HepG2 (cell line): Measurements from ENCODE around the gene EWSR1. TPM values are rescaled to one million over a fixed set of nuclear protein-coding genes. Genes with fewer than 3 reads are reported as not detected.

Experiments used
- ATAC-seq: fragments of 200-7000 bp; cut with Tn5 transposase; 3 replicates; pipeline ENCODE4 v1.9.1; 2020; ENCODE audit warnings: mild to moderate bottlenecking, moderate library complexity
- BruUV-seq: library from RNA; stranded (reverse); fragments of 400-500 nt; replicated peaks from 2 replicates; lab custom pipeline; 2021; lab: Mats Ljungman, UMichigan
- CTCF ChIA-PET: fragments of 300-600 bp; formaldehyde crosslinking; extraction: SDS; loops from one replicate; lab custom pipeline; 2021; ENCODE audit warnings: low total read pairs, inconsistent platforms, low intra/inter-chr PET ratio; lab: Yijun Ruan, JAX
- POLR2A ChIA-PET: fragments of 350-600 bp; sonication (Branson Sonifier 250); formaldehyde crosslinking; loops from one replicate; lab custom pipeline; 2020; ENCODE audit warnings: antibody characterized with exemption, inconsistent platforms; lab: Yijun Ruan, JAX
- DNase-seq: peaks from one replicate; pipeline ENCODE4 v3.0.0-alpha.2; 2015; ENCODE audit warnings: low spot score
- FAIRE-seq: peaks from 3 replicates; lab custom pipeline; 2011; peaks lifted over from hg19 to GRCh38; lab: Jason Lieb, UNC
- H2AFZ ChIP-seq: one replicate; pipeline ENCODE4 v1.6.1; 2011; ENCODE audit warnings: low read length, inconsistent platforms
- H3K27ac ChIP-seq: fragments of 300-600 bp; 3 replicates; pipeline ENCODE4 v1.8.0; 2011; ENCODE audit warnings: mixed run types, mild to moderate bottlenecking, mixed read lengths, low read length, inconsistent platforms; ENCODE audit not compliant: insufficient read depth; ENCODE audit errors: extremely low read length
- H3K27me3 ChIP-seq, 2 experiments: fragments of 200-600 bp in 1 of 2; 2 replicates in 1 of 2; 3 replicates in 1 of 2; pipeline versions ENCODE4 v1.6.0 to v1.8.0; 2011; ENCODE audit warnings: low read length in 2 of 2, mild to moderate bottlenecking in 2 of 2, moderate library complexity in 2 of 2, inconsistent platforms in 1 of 2; ENCODE audit not compliant: insufficient read depth in 2 of 2, control insufficient read depth in 1 of 2
- H3K36me3 ChIP-seq, 2 experiments: fragments of 200-600 bp in 1 of 2; replicated peaks in 1 of 2; 2 replicates in 1 of 2; 3 replicates in 1 of 2; pipeline versions ENCODE4 v1.5.1 to v1.8.0; 2011; ENCODE audit warnings: low read length in 2 of 2, inconsistent platforms in 1 of 2; ENCODE audit not compliant: insufficient read depth in 2 of 2, control insufficient read depth in 1 of 2
- H3K4me1 ChIP-seq: 2 replicates; pipeline ENCODE4 v1.5.1; 2012; ENCODE audit warnings: low read length, inconsistent platforms; ENCODE audit not compliant: insufficient read depth
- H3K4me2 ChIP-seq: 2 replicates; pipeline ENCODE4 v1.6.0; 2011; ENCODE audit warnings: low read depth, low read length, inconsistent platforms
- H3K4me3 ChIP-seq, 3 experiments: fragments of 200-600 bp in 1 of 3; sonication (generic), shearing (Covaris generic) in 1 of 3; replicated peaks in 1 of 3; 2 replicates each; pipeline ENCODE4 v1.5.1; 2011 to 2016; ENCODE audit warnings: low read length in 3 of 3, inconsistent platforms in 2 of 3, low read depth in 2 of 3, mild to moderate bottlenecking in 2 of 3, control low read depth in 1 of 3, mixed read lengths in 1 of 3; ENCODE audit not compliant: insufficient read depth in 1 of 3
- H3K79me2 ChIP-seq: one replicate; pipeline ENCODE4 v1.6.1; 2011; ENCODE audit warnings: low read length, inconsistent platforms; ENCODE audit not compliant: insufficient read depth
- H3K9ac ChIP-seq: 2 replicates; pipeline ENCODE4 v1.6.0; 2011; ENCODE audit warnings: mild to moderate bottlenecking, low read depth, low read length, inconsistent platforms; ENCODE audit not compliant: insufficient read depth
- H3K9me3 ChIP-seq: 2 replicates; pipeline ENCODE4 v1.5.1; 2012; ENCODE audit warnings: mild to moderate bottlenecking, low read length
- H4K20me1 ChIP-seq: 2 replicates; pipeline ENCODE4 v1.6.0; 2011; ENCODE audit warnings: inconsistent platforms, mild to moderate bottlenecking, low read length, moderate library complexity; ENCODE audit not compliant: insufficient read depth
- AFF4 ChIP-seq: sonication (generic); formaldehyde crosslinking; IDR thresholded peaks from 2 replicates; pipeline ENCODE4 v1.4.0; 2020; ENCODE audit warnings: missing genetic modification reagents
- CREB1 ChIP-seq, 2 experiments: fragments of 450-650 bp in 1 of 2; IDR thresholded peaks; 2 replicates each; pipeline ENCODE4 v1.6.1; 2016 to 2017; ENCODE audit warnings: control low read depth in 1 of 2, mild to moderate bottlenecking in 1 of 2, missing compliant biosample characterization in 1 of 2, missing genetic modification characterization in 1 of 2
- HOXD1 ChIP-seq: sonication (generic); formaldehyde crosslinking; IDR thresholded peaks from 2 replicates; pipeline ENCODE4 v1.5.0; 2020; ENCODE audit warnings: missing genetic modification reagents
- ISX ChIP-seq: sonication (generic); formaldehyde crosslinking; conservative IDR thresholded peaks from 2 replicates; pipeline ENCODE4 v1.5.0; 2020; ENCODE audit warnings: missing genetic modification reagents
- TEAD3 ChIP-seq: optimal IDR thresholded peaks from 2 replicates; pipeline ENCODE3; 2016; ENCODE audit warnings: borderline replicate concordance
- YEATS4 ChIP-seq: sonication (generic); formaldehyde crosslinking; IDR thresholded peaks from 2 replicates; pipeline ENCODE4 v1.4.0; 2020; ENCODE audit warnings: missing genetic modification reagents, borderline replicate concordance
- ZNF138 ChIP-seq: sonication (generic); formaldehyde crosslinking; IDR thresholded peaks from 2 replicates; pipeline ENCODE4 v1.5.0; 2020; ENCODE audit warnings: mild to moderate bottlenecking, low read depth, missing genetic modification reagents
- ZNF569 ChIP-seq: sonication (generic); formaldehyde crosslinking; IDR thresholded peaks from 2 replicates; pipeline ENCODE4 v1.5.0; 2020; ENCODE audit warnings: mild to moderate bottlenecking, missing genetic modification reagents, moderate library complexity, borderline replicate concordance
- WGBS: methylation state at CpG from one replicate; pipeline ENCODE4 v1.1.6; 2017; ENCODE audit warnings: low lambda C conversion rate; 5-methylcytosine and 5-hydroxymethylcytosine counted together
- in situ Hi-C: cut with HindIII; loops from 2 replicates; pipeline ENCODE4 v1.10.0; 2017; ENCODE audit warnings: low pct_unique_long_range_greater_than_20kb; ENCODE audit not compliant: extremely low pct_ligation_motif_present
- intact Hi-C: fragments of 100-400 bp; cut with micrococcal nuclease; formaldehyde crosslinking; loops from one replicate; pipeline ENCODE4 v1.10.0; 2022; ENCODE audit not compliant: unreplicated experiment
- polyA plus RNA-seq, 8 experiments: library from polyadenylated mRNA; depleted of rRNA in 3 of 8; stranded (reverse) in 7 of 8; unstranded in 1 of 8; fragments of >200 nt; fragmentation: Illumina TruSeq in 4 of 8; extraction: Trizol in 4 of 8; gene quantifications; 2 replicates each; pipeline versions ENCODE4 v1.2.1 to v1.2.3, GENCODE V29; 2011 to 2016; ENCODE audit warnings: low read depth in 4 of 8, missing spikeins in 1 of 8, mixed read lengths in 1 of 8; ENCODE audit not compliant: insufficient read depth in 1 of 8
- total RNA-seq, 5 experiments: library from RNA; depleted of rRNA; stranded (reverse); fragments of >200 nt; fragmentation: Illumina TruSeq; extraction: Trizol; gene quantifications; 2 replicates each; pipeline ENCODE4 v1.2.3, GENCODE V29; 2016; ENCODE audit warnings: low read depth in 1 of 5
- TF ChIP-seq, protein P1 (sequence below): sonication (generic); formaldehyde crosslinking; conservative IDR thresholded peaks from 2 replicates; pipeline ENCODE4 v1.4.0; 2020; ENCODE audit warnings: missing genetic modification reagents

The EWSR1 gene
- total and polyA plus RNA-seq, 2 of the 13 experiments (the other 11 are each of a cell fraction or from before 2014, with no cell fraction given), result 211 to 326 TPM

DNA sequence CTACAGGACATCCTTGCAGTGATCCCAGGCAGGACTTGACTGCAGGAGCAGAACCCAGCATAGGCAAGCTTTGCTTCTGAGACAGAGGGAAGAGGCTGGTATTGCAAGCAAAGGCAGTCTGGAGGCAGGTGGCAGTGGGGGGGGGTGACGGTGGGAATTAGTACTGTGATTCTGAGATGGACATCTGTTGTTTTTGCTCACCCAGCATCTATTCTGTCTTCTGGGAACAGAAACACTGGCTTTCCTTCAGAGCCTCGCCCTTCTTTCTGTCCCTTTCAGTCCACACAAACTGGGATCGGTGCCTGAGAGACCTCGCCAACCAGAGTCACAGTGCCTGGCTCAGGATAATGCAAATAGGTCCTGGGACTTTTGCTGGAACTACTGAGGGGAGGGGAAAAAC, 78.6 kb downstream of the EWSR1 start:
- CTCF ChIA-PET, result no interaction called here
- ATAC-seq, result no peak

GRCh38 chr22:29348041-29348440, 80.0 kb downstream of the EWSR1 start:
- ChIA-PET POLR2A (no interaction called here), CTCF (no interaction called here)
- Histone ChIP-seq H3K36me3 (peaks cover 16 to 58% of the 10 kb centered on the region in 2 experiments), H3K79me2 (no peaks in the 10 kb centered on the region), H3K4me3 (no peak overlapping the region), H2AFZ (no peak overlapping the region), H3K9me3 (no peaks in the 10 kb centered on the region), H3K27ac (no peak overlapping the region), H3K4me2 (no peak overlapping the region), H3K27me3 (no peaks in the 10 kb centered on the region), H4K20me1 (no peaks in the 10 kb centered on the region), H3K4me1 (peaks cover 15% of the 10 kb centered on the region), H3K9ac (no peak overlapping the region)
- no peak for TF ChIP-seq HOXD1 (CRISPR knock-in tag)
- TF ChIP-seq ZNF138 (CRISPR knock-in tag), result no peak
- no peak for TF ChIP-seq AFF4 (CRISPR knock-in tag)
- WGBS, result 94% methylated on average over 2 of the region's 2 CpGs
- no peak for ATAC-seq
- intact Hi-C loops (no loop called here), in situ Hi-C loops (no loop called here)
- no peak for DNase-seq
- no peak for FAIRE-seq
- BruUV-seq, result TSS peak; percentile 34

More for the DNA sequence above, 78.6 kb downstream of the EWSR1 start:
- H3K79me2 ChIP-seq, result no peaks in the 10 kb centered on the region
- H3K4me1 ChIP-seq, result peaks cover 29% of the 10 kb centered on the region
- POLR2A ChIA-PET, result no interaction called here
- TF ChIP-seq CREB1 (IDR thresholded peaks at IDR 0.05), result no peak
- TF ChIP-seq CREB1 (CRISPR knock-in tag; IDR thresholded peaks at IDR 0.05), result no peak
- TF ChIP-seq, protein P1, sequence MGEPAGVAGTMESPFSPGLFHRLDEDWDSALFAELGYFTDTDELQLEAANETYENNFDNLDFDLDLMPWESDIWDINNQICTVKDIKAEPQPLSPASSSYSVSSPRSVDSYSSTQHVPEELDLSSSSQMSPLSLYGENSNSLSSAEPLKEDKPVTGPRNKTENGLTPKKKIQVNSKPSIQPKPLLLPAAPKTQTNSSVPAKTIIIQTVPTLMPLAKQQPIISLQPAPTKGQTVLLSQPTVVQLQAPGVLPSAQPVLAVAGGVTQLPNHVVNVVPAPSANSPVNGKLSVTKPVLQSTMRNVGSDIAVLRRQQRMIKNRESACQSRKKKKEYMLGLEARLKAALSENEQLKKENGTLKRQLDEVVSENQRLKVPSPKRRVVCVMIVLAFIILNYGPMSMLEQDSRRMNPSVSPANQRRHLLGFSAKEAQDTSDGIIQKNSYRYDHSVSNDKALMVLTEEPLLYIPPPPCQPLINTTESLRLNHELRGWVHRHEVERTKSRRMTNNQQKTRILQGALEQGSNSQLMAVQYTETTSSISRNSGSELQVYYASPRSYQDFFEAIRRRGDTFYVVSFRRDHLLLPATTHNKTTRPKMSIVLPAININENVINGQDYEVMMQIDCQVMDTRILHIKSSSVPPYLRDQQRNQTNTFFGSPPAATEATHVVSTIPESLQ (CRISPR knock-in tag), result no peak
- TF ChIP-seq YEATS4, result no peak
- no peak for TF ChIP-seq ISX
- no peak for TF ChIP-seq TEAD3 (CRISPR knock-in tag)
- no peak for TF ChIP-seq ZNF569 (CRISPR knock-in tag)
- no peaks in the 10 kb centered on the region for H3K27me3 ChIP-seq
- H2AFZ ChIP-seq, result no peak overlapping the region
- no peak overlapping the region for H3K9ac ChIP-seq
- H3K4me3 ChIP-seq, result no peak overlapping the region
- no peaks in the 10 kb centered on the region for H3K9me3 ChIP-seq
- H3K4me2 ChIP-seq, result no peak overlapping the region
- peaks cover 15 to 50% of the 10 kb centered on the region in 2 experiments for H3K36me3 ChIP-seq
- 96% methylated on average over 4 of the region's 4 CpGs for WGBS
- H4K20me1 ChIP-seq, result no peaks in the 10 kb centered on the region
- in situ Hi-C loops (no loop called here), intact Hi-C loops (no loop called here)
- no TSS peak for BruUV-seq
- no peak overlapping the region for H3K27ac ChIP-seq
- DNase-seq (no peak), FAIRE-seq (no peak)
